Liver (tissue), 9 donors: Measurements from ENCODE around the gene SETD7. TPM values are rescaled to one million over a fixed set of nuclear protein-coding genes. Genes with fewer than 3 reads are reported as not detected.

Experiments used
- DNase-seq: peaks from one replicate; pipeline ENCODE4 v3.0.0-alpha.2; 2017; ENCODE audit warnings: low spot score
- H3K27ac ChIP-seq, 2 donors: one replicate each; pipeline ENCODE4 v1.7.0; 2013; ENCODE audit warnings: inconsistent platforms in 2 of 2, low read length in 2 of 2, control low read depth in 1 of 2, low read depth in 1 of 2, mild to moderate bottlenecking in 1 of 2
- H3K27me3 ChIP-seq, 4 donors: one replicate each; pipeline versions ENCODE4 v1.6.1 to v1.7.0; 2013; ENCODE audit warnings: low read length in 3 of 4, inconsistent platforms in 1 of 4, mild to moderate bottlenecking in 1 of 4, moderate library complexity in 1 of 4; ENCODE audit not compliant: control insufficient read depth in 4 of 4, insufficient read depth in 4 of 4
- H3K36me3 ChIP-seq, 4 donors: one replicate each; pipeline versions ENCODE4 v1.6.1 to v1.7.0; 2013; ENCODE audit warnings: low read length in 3 of 4, mild to moderate bottlenecking in 3 of 4, low read depth in 1 of 4, moderate library complexity in 1 of 4; ENCODE audit not compliant: control insufficient read depth in 4 of 4, insufficient read depth in 3 of 4
- H3K4me1 ChIP-seq, 4 donors: one replicate each; pipeline versions ENCODE4 v1.6.1 to v1.7.0; 2013; ENCODE audit warnings: low read length in 3 of 4, mild to moderate bottlenecking in 3 of 4, moderate library complexity in 1 of 4; ENCODE audit not compliant: control insufficient read depth in 4 of 4, insufficient read depth in 4 of 4
- H3K4me3 ChIP-seq, 3 donors: one replicate each; pipeline versions ENCODE4 v1.6.1 to v1.7.0; 2013; ENCODE audit warnings: low read length in 3 of 3, control low read depth in 1 of 3, low read depth in 1 of 3, mild to moderate bottlenecking in 1 of 3
- H3K9ac ChIP-seq, 2 donors: one replicate each; pipeline ENCODE4 v1.7.0; 2013; ENCODE audit warnings: low read length in 2 of 2, mild to moderate bottlenecking in 2 of 2, moderate library complexity in 2 of 2, control low read depth in 1 of 2, low read depth in 1 of 2
- H3K9me3 ChIP-seq, 4 donors: one replicate each; pipeline versions ENCODE4 v1.6.1 to v1.7.0; 2013; ENCODE audit warnings: low read length in 3 of 4; ENCODE audit not compliant: control insufficient read depth in 4 of 4
- ATF3 ChIP-seq: IDR thresholded peaks from 2 replicates; pipeline ENCODE4 v1.6.1; 2016; ENCODE audit warnings: antibody characterized with exemption
- EGR1 ChIP-seq, 2 donors: IDR thresholded peaks; 2 replicates each; pipeline ENCODE4 v1.6.1; 2016 to 2018; ENCODE audit warnings: antibody characterized with exemption in 2 of 2, low read depth in 2 of 2
- FOXA1 ChIP-seq: IDR thresholded peaks from 2 replicates; pipeline ENCODE4 v1.6.1; 2016; ENCODE audit warnings: antibody characterized with exemption
- FOXA2 ChIP-seq: IDR thresholded peaks from 2 replicates; pipeline ENCODE4 v1.6.1; 2016; ENCODE audit warnings: antibody characterized with exemption
- GABPA ChIP-seq, 2 donors: IDR thresholded peaks in 1 of 2; conservative IDR thresholded peaks in 1 of 2; 2 replicates each; pipeline ENCODE4 v1.6.1; 2016; ENCODE audit warnings: antibody characterized with exemption in 2 of 2, mild to moderate bottlenecking in 1 of 2, moderate library complexity in 1 of 2
- HNF4G ChIP-seq: IDR thresholded peaks from 2 replicates; pipeline ENCODE4 v1.6.1; 2016; ENCODE audit warnings: antibody characterized with exemption
- JUND ChIP-seq, 2 donors: IDR thresholded peaks; 2 replicates each; pipeline ENCODE4 v1.6.1; 2016; ENCODE audit warnings: antibody characterized with exemption in 2 of 2
- TAF1 ChIP-seq: conservative IDR thresholded peaks from 2 replicates; pipeline ENCODE4 v1.6.1; 2016; ENCODE audit warnings: antibody characterized with exemption, mild to moderate bottlenecking
- YY1 ChIP-seq: IDR thresholded peaks from 2 replicates; pipeline ENCODE4 v1.6.1; 2016; ENCODE audit warnings: antibody characterized with exemption, mild to moderate bottlenecking
- ZBTB33 ChIP-seq: IDR thresholded peaks from 2 replicates; pipeline ENCODE4 v1.6.1; 2016; ENCODE audit warnings: antibody characterized with exemption
- WGBS: extraction: QIAGEN DNeasy Blood & Tissue Kit; methylation state at CpG from one replicate; pipeline ENCODE4 v1.1.7; 2013; 5-methylcytosine and 5-hydroxymethylcytosine counted together
- polyA plus RNA-seq, 2 donors: library from polyadenylated mRNA; stranded (reverse) in 1 of 2; unstranded in 1 of 2; fragments of 200-250 nt in 1 of 2; fragments of >200 nt in 1 of 2; fragmentation: Nextera tagmentation in 1 of 2; extraction: Ambion mirVana in 1 of 2; gene quantifications; one replicate each; pipeline versions ENCODE4 v1.2.1 to v1.2.3, GENCODE V29; 2013 to 2015
- total RNA-seq, 2 donors: library from RNA; depleted of rRNA; stranded (reverse); fragments of >200 nt; gene quantifications; one replicate each; pipeline ENCODE4 v1.2.3, GENCODE V29; 2014
- TF ChIP-seq, protein P1 (sequence below): IDR thresholded peaks from 2 replicates; pipeline ENCODE4 v1.6.1; 2016; ENCODE audit warnings: antibody characterized with exemption, mild to moderate bottlenecking
- donor health status: healthy.
- donor health status: healthy.
- donor health status: healthy.
- donor health status: healthy.
- donor health status: healthy.

SETD7 gene
- total and polyA plus RNA-seq, 4 donors: 12.9 to 81.7 (median 18.0) TPM

- WGBS: 91% methylated on average over 6 of the region's 6 CpGs
- H3K9ac ChIP-seq: no peak overlapping the region
- H3K27me3 ChIP-seq: no peaks in the 10 kb centered on the region
- TF ChIP-seq ATF3 (no peak), HNF4G (no peak), GABPA (IDR thresholded peaks at IDR 0.05 in 1 of 2, conservative IDR thresholded peaks at IDR 0.05 in 1 of 2) (no peak), FOXA1 (no peak), FOXA2 (no peak), TAF1 (no peak), YY1 (no peak), EGR1 (IDR thresholded peaks at IDR 0.05; ENCODE audit: low read depth in 2 of 2) (no peak), JUND (IDR thresholded peaks at IDR 0.05) (no peak)
- TF ChIP-seq, protein P1, sequence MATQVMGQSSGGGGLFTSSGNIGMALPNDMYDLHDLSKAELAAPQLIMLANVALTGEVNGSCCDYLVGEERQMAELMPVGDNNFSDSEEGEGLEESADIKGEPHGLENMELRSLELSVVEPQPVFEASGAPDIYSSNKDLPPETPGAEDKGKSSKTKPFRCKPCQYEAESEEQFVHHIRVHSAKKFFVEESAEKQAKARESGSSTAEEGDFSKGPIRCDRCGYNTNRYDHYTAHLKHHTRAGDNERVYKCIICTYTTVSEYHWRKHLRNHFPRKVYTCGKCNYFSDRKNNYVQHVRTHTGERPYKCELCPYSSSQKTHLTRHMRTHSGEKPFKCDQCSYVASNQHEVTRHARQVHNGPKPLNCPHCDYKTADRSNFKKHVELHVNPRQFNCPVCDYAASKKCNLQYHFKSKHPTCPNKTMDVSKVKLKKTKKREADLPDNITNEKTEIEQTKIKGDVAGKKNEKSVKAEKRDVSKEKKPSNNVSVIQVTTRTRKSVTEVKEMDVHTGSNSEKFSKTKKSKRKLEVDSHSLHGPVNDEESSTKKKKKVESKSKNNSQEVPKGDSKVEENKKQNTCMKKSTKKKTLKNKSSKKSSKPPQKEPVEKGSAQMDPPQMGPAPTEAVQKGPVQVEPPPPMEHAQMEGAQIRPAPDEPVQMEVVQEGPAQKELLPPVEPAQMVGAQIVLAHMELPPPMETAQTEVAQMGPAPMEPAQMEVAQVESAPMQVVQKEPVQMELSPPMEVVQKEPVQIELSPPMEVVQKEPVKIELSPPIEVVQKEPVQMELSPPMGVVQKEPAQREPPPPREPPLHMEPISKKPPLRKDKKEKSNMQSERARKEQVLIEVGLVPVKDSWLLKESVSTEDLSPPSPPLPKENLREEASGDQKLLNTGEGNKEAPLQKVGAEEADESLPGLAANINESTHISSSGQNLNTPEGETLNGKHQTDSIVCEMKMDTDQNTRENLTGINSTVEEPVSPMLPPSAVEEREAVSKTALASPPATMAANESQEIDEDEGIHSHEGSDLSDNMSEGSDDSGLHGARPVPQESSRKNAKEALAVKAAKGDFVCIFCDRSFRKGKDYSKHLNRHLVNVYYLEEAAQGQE: no peak
- H3K36me3 ChIP-seq: no peaks in the 10 kb centered on the region
- no peak overlapping the region for H3K4me3 ChIP-seq
- no peaks in the 10 kb centered on the region for H3K9me3 ChIP-seq
- H3K27ac ChIP-seq: no peak overlapping the region
- DNase-seq: no peak
- H3K4me1 ChIP-seq: no peaks in the 10 kb centered on the region
These were observed 43.8 kb upstream of the SETD7 start for GRCh38 chr4:139599594-139600374.

DNA sequence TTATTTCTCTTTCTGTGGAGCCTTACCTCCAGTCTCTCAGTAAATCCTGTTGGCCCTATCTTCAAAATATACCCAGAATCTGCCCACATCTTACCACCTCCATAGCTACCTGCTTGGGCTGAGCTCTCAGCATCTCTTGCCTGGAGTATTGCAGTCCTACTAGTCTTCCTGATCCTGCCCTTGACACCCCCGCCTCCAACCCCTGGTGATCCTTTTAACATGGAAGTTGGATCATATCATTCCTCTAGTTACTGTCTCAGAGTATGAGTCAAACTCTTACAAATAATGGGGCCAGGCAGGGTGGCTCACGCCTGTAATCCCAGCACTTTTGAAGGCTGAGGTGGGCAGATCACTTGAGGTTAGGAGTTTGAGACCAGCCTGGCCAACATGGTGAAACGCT is 43.1 kb upstream of the SETD7 start:
- no peak overlapping the region for H3K4me3 ChIP-seq
- no peak overlapping the region for H3K9ac ChIP-seq
- no peaks in the 10 kb centered on the region for H3K27me3 ChIP-seq
- H3K27ac ChIP-seq: no peak overlapping the region
- no peak for TF ChIP-seq HNF4G
- no peak for TF ChIP-seq ZBTB33
- TF ChIP-seq YY1: no peak
- TF ChIP-seq, protein P1: no peak
- TF ChIP-seq GABPA (IDR thresholded peaks at IDR 0.05 in 1 of 2, conservative IDR thresholded peaks at IDR 0.05 in 1 of 2): no peak
- WGBS: 93% methylated on average over 3 of the region's 3 CpGs
- no peaks in the 10 kb centered on the region for H3K4me1 ChIP-seq
- no peak for DNase-seq
- H3K36me3 ChIP-seq: no peaks in the 10 kb centered on the region
- H3K9me3 ChIP-seq: no peaks in the 10 kb centered on the region
